ENCODE results near the gene NTM.

NTM gene

DNA sequence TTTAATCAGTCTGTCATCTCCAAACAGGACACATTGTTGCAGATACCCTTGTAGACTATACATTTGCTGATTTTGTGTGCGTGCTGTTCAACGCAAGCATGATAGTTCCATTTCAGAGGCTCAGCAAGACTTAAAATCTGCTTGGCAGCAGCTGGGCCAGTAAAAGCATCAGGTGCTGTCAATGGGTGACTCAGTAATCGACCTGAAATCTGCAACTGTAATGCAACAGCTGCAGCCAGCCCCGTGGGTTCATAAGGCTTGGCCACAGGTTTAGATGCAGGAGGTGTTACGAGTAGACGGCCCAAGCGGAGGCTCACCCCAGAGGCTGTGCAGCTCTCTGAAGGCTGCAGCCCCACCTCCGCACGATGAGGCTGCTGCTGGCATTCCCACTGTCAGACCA, 84.6 kb downstream of the NTM start:
- no peaks in the 10 kb centered on the region for H3F3A ChIP-seq (ENCODE audit: insufficient read depth, low read length)
- H3K9me3 ChIP-seq (ENCODE audit: low read length): no peaks in the 10 kb centered on the region
- no peaks in the 10 kb centered on the region for H3K4me1 ChIP-seq (ENCODE audit: insufficient read depth, low read length, severe bottlenecking)
- H3K9me2 ChIP-seq (ENCODE audit: low read depth, low read length): no peaks in the 10 kb centered on the region
- no peak overlapping the region for H3K9ac ChIP-seq (ENCODE audit: low read length)
- TF ChIP-seq EZH2 (IDR thresholded peaks at IDR 0.05; ENCODE audit: borderline replicate concordance, low read length): no peak
- TF ChIP-seq, protein P1, sequence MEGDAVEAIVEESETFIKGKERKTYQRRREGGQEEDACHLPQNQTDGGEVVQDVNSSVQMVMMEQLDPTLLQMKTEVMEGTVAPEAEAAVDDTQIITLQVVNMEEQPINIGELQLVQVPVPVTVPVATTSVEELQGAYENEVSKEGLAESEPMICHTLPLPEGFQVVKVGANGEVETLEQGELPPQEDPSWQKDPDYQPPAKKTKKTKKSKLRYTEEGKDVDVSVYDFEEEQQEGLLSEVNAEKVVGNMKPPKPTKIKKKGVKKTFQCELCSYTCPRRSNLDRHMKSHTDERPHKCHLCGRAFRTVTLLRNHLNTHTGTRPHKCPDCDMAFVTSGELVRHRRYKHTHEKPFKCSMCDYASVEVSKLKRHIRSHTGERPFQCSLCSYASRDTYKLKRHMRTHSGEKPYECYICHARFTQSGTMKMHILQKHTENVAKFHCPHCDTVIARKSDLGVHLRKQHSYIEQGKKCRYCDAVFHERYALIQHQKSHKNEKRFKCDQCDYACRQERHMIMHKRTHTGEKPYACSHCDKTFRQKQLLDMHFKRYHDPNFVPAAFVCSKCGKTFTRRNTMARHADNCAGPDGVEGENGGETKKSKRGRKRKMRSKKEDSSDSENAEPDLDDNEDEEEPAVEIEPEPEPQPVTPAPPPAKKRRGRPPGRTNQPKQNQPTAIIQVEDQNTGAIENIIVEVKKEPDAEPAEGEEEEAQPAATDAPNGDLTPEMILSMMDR (IDR thresholded peaks at IDR 0.05; ENCODE audit: low read length): no peak
- H3K79me2 ChIP-seq (ENCODE audit: insufficient read depth, low read length): no peaks in the 10 kb centered on the region
- H3K36me3 ChIP-seq (ENCODE audit: insufficient read depth, low read length): no peaks in the 10 kb centered on the region
- no peaks in the 10 kb centered on the region for H4K20me1 ChIP-seq (ENCODE audit: insufficient read depth, low read length)
- no peak overlapping the region for H3K4me3 ChIP-seq (ENCODE audit: low read depth, low read length, poor library complexity, severe bottlenecking)
- H3K27me3 ChIP-seq (ENCODE audit: insufficient read depth, low read length): no peaks in the 10 kb centered on the region
- no peak overlapping the region for H2AFZ ChIP-seq (ENCODE audit: low read length)
- no peak overlapping the region for H3K4me2 ChIP-seq (ENCODE audit: low read length)
- H3K27ac ChIP-seq (ENCODE audit: low read depth, low read length, poor library complexity, severe bottlenecking): no peak overlapping the region

DNA sequence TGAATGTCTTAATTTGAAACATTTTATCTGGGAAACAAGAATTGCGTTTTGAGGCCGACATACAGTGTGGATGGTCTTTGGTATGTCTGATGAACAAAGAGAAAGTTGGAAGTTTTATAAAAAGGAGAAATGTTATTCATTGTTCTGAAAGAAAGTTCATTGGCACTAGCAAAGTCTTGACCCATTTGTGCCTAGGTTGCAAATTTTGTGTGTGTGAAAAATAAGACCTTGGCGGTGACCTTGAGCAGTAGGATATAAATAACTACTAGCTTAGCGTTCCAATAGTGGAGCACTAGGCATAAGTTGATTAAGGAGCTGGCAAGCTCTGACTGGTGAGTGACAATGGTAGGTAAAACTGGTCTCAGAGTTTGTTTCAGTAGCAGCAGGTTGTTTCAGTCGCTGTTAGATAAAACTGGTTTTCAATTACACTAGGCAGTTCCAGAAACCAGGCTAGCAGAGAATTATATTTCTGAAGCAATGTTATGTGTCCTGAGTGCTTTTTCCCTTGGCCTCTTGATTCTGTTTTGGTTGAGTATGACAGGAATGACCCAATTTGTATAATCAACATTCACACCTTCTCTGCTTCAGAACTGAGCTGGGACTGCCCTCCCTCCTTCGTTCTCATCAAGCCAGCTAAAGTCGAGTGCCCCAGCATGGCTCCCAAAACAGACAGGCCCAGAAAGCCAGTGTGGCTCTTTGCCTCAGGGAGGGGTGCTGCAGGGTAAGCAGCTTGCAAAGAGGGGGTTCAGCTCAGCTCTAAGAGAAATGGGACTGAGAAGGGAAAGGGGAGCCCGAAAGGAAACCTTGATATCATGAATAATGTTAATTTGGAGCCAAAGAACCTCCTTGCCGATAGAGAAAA, 85.7 kb downstream of the NTM start:
- TF ChIP-seq EZH2 (IDR thresholded peaks at IDR 0.05; ENCODE audit: borderline replicate concordance, low read length): no peak
- TF ChIP-seq, protein P1 (IDR thresholded peaks at IDR 0.05; ENCODE audit: low read length): no peak
- Histone ChIP-seq H3K9me3 (ENCODE audit: low read length) (no peaks in the 10 kb centered on the region), H3K79me2 (ENCODE audit: insufficient read depth, low read length) (no peaks in the 10 kb centered on the region), H2AFZ (ENCODE audit: low read length) (no peak overlapping the region), H3K4me1 (ENCODE audit: insufficient read depth, low read length, severe bottlenecking) (no peaks in the 10 kb centered on the region), H3K4me3 (ENCODE audit: low read depth, low read length, poor library complexity, severe bottlenecking) (no peak overlapping the region), H3K9ac (ENCODE audit: low read length) (no peak overlapping the region), H3K36me3 (ENCODE audit: insufficient read depth, low read length) (no peaks in the 10 kb centered on the region), H3K27ac (ENCODE audit: low read depth, low read length, poor library complexity, severe bottlenecking) (no peak overlapping the region), H3K9me2 (ENCODE audit: low read depth, low read length) (no peaks in the 10 kb centered on the region), H4K20me1 (ENCODE audit: insufficient read depth, low read length) (no peaks in the 10 kb centered on the region), H3K4me2 (ENCODE audit: low read length) (no peak overlapping the region), H3K27me3 (ENCODE audit: insufficient read depth, low read length) (no peaks in the 10 kb centered on the region), H3F3A (ENCODE audit: insufficient read depth, low read length) (no peaks in the 10 kb centered on the region)

DNA sequence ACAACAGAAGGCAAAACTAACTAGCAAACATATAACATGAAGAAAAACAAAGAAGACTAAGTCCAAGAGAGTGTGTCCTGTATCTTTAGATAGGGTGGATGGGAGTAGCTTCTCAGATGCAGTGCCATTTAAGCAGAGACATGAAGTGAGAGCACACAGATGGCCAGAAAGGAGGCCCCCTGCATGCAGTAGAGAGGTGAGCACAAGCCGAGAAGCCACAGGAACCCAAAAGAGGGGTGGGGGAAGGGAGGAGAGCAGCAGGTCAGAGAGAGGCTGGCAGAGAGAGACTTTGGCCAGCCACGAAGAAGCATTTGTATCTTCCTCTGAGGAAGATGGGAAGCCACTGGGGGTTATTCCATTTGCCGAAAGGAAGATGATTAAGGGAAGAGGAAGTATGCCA, 86.7 kb downstream of the NTM start:
- no peaks in the 10 kb centered on the region for H3K9me3 ChIP-seq (ENCODE audit: low read length)
- H3K9me2 ChIP-seq (ENCODE audit: low read depth, low read length): no peaks in the 10 kb centered on the region
- H3K4me3 ChIP-seq (ENCODE audit: low read depth, low read length, poor library complexity, severe bottlenecking): no peak overlapping the region
- H3K27me3 ChIP-seq (ENCODE audit: insufficient read depth, low read length): no peaks in the 10 kb centered on the region
- H4K20me1 ChIP-seq (ENCODE audit: insufficient read depth, low read length): no peaks in the 10 kb centered on the region
- H2AFZ ChIP-seq (ENCODE audit: low read length): no peak overlapping the region
- H3K9ac ChIP-seq (ENCODE audit: low read length): no peak overlapping the region
- H3K4me1 ChIP-seq (ENCODE audit: insufficient read depth, low read length, severe bottlenecking): no peaks in the 10 kb centered on the region
- no peaks in the 10 kb centered on the region for H3K79me2 ChIP-seq (ENCODE audit: insufficient read depth, low read length)
- no peaks in the 10 kb centered on the region for H3F3A ChIP-seq (ENCODE audit: insufficient read depth, low read length)
- no peak for TF ChIP-seq EZH2 (IDR thresholded peaks at IDR 0.05; ENCODE audit: borderline replicate concordance, low read length)
- TF ChIP-seq, protein P1 (IDR thresholded peaks at IDR 0.05; ENCODE audit: low read length): no peak
- no peak overlapping the region for H3K27ac ChIP-seq (ENCODE audit: low read depth, low read length, poor library complexity, severe bottlenecking)
- H3K36me3 ChIP-seq (ENCODE audit: insufficient read depth, low read length): no peaks in the 10 kb centered on the region
- no peak overlapping the region for H3K4me2 ChIP-seq (ENCODE audit: low read length)

All from OCI-LY1 (cell line).